Small intestine (tissue), 7 donors: ENCODE measurements around the gene RABEP2. TPM values are rescaled to one million over a fixed set of nuclear protein-coding genes. Genes with fewer than 3 reads are reported as not detected.

Experiments
- DNase-seq, 2 donors: peaks; one replicate each; pipeline versions ENCODE4 v3.0.0 to v3.0.0-alpha.2; 2013
- FAIRE-seq: peaks from 2 replicates; lab custom pipeline; 2012; peaks lifted over from hg19 to GRCh38; lab: Jason Lieb, UNC
- H3K27ac ChIP-seq, 3 donors: one replicate each; pipeline ENCODE4 v1.5.1; 2013; ENCODE audit warnings: low read length in 2 of 3, mild to moderate bottlenecking in 2 of 3, control low read depth in 1 of 3, inconsistent platforms in 1 of 3, low read depth in 1 of 3, moderate library complexity in 1 of 3
- H3K27me3 ChIP-seq, 3 donors: one replicate each; pipeline ENCODE4 v1.6.1; 2013; ENCODE audit warnings: low read length in 3 of 3, inconsistent platforms in 1 of 3; ENCODE audit not compliant: control insufficient read depth in 3 of 3, insufficient read depth in 3 of 3
- H3K36me3 ChIP-seq, 3 donors: one replicate each; pipeline ENCODE4 v1.6.1; 2013; ENCODE audit warnings: low read length in 3 of 3, inconsistent platforms in 1 of 3, low read depth in 1 of 3, mild to moderate bottlenecking in 1 of 3, moderate library complexity in 1 of 3; ENCODE audit not compliant: control insufficient read depth in 3 of 3, insufficient read depth in 2 of 3
- H3K4me1 ChIP-seq, 3 donors: one replicate each; pipeline ENCODE4 v1.6.1; 2013; ENCODE audit warnings: low read length in 2 of 3, inconsistent platforms in 1 of 3, low read depth in 1 of 3, mild to moderate bottlenecking in 1 of 3, moderate library complexity in 1 of 3; ENCODE audit not compliant: control insufficient read depth in 3 of 3, insufficient read depth in 2 of 3
- H3K4me3 ChIP-seq, 3 donors: one replicate each; pipeline ENCODE4 v1.5.1; 2013; ENCODE audit warnings: low read length in 3 of 3, control low read depth in 1 of 3, inconsistent platforms in 1 of 3, low read depth in 1 of 3, mild to moderate bottlenecking in 1 of 3, moderate library complexity in 1 of 3
- H3K9me3 ChIP-seq, 2 donors: one replicate each; pipeline ENCODE4 v1.6.1; 2013; ENCODE audit warnings: low read depth in 1 of 2, low read length in 1 of 2; ENCODE audit not compliant: control insufficient read depth in 2 of 2, insufficient read depth in 1 of 2
- WGBS, 3 donors: extraction: QIAGEN DNeasy Blood & Tissue Kit; methylation state at CpG; one replicate each; pipeline ENCODE4 v1.1.7; 2013; 5-methylcytosine and 5-hydroxymethylcytosine counted together
- polyA plus RNA-seq, 4 donors: library from polyadenylated mRNA; stranded (reverse) in 3 of 4; unstranded in 1 of 4; fragments of 200-250 nt in 3 of 4; fragments of 120-200 nt in 1 of 4; gene quantifications; one replicate each; pipeline versions ENCODE4 v1.2.1 to v1.2.3, GENCODE V29; 2013
- donor health status: healthy with polysubstance abuse.
- donor health status: control.
- donor health status: control.
- donor health status: Bipolar disorder and iron deficiency.
- donor health status: healthy.

RABEP2 gene
- polyA plus RNA-seq, 4 donors = 26.5 to 55.7 (median 29.8) TPM

GRCh38 chr16:28859326-28859725 lies 65.7 kb downstream of the RABEP2 start:
- 81 to 88% (median 87%) methylated on average over 4 of the region's 4 CpGs for WGBS, 3 donors

GRCh38 chr16:28858421-28858820 lies 66.6 kb downstream of the RABEP2 start:
- H3K4me1 ChIP-seq = no peaks in the 10 kb centered on the region
- H3K9me3 ChIP-seq = no peaks in the 10 kb centered on the region
- DNase-seq (no peak), FAIRE-seq (no peak)
- 95 to 96% (median 95%) methylated on average over 8 of the region's 8 CpGs for WGBS, 3 donors
- H3K27ac ChIP-seq = no peak overlapping the region
- no peak overlapping the region for H3K4me3 ChIP-seq
- H3K27me3 ChIP-seq = no peaks in the 10 kb centered on the region
- peaks cover 0 to 2% (median 2%) of the 10 kb centered on the region in 3 donors for H3K36me3 ChIP-seq

More at GRCh38 chr16:28859326-28859725, 65.7 kb downstream of the RABEP2 start:
- DNase-seq = no peak
- no peaks in the 10 kb centered on the region for H3K27me3 ChIP-seq
- H3K4me3 ChIP-seq = no peak overlapping the region
- no peak for FAIRE-seq
- H3K4me1 ChIP-seq = no peaks in the 10 kb centered on the region
- no peak overlapping the region for H3K27ac ChIP-seq
- H3K9me3 ChIP-seq = no peaks in the 10 kb centered on the region
- peaks cover 0 to 4% (median 2%) of the 10 kb centered on the region in 3 donors for H3K36me3 ChIP-seq

Other genes starting within 250 kb of the RABEP2 start
- 100 to 1,000 TPM; 430 to 869 (median 564) TPM for gene EIF3C, start 213.8 kb downstream of the RABEP2 start, polyA plus RNA-seq
- 1 to 10 TPM in 1 of 4 donors, under 1 TPM in 1, not detected in 2; 0.10 to 3.6 TPM for gene NPIPB9, start 173.5 kb downstream of the RABEP2 start, polyA plus RNA-seq
- 100 to 1,000 TPM in 1 of 4 donors, 10 to 100 TPM in 3; 51.9 to 114 (median 65.1) TPM for gene ATXN2L, start 102.2 kb downstream of the RABEP2 start, polyA plus RNA-seq
- gene TUFM, start 78.9 kb downstream of the RABEP2 start, polyA plus RNA-seq = 100 to 1,000 TPM; 145 to 293 (median 212) TPM
- gene SH2B1, start 61.4 kb downstream of the RABEP2 start, polyA plus RNA-seq = 10 to 100 TPM; 26.2 to 76.0 (median 42.5) TPM
- 1 to 10 TPM in 3 of 4 donors, under 1 TPM in 1; 0.90 to 4.2 (median 3.0) TPM for gene ATP2A1, start 46.8 kb downstream of the RABEP2 start, polyA plus RNA-seq
- gene CD19, start 6.7 kb upstream of the RABEP2 start, polyA plus RNA-seq = 1 to 10 TPM in 2 of 4 donors, under 1 TPM in 1, not detected in 1; 0.81 to 2.4 (median 1.1) TPM
- gene NFATC2IP, start 25.7 kb upstream of the RABEP2 start, polyA plus RNA-seq = 10 to 100 TPM; 16.5 to 53.0 (median 22.5) TPM
- gene SPNS1, start 49.5 kb upstream of the RABEP2 start, polyA plus RNA-seq = 10 to 100 TPM; 41.7 to 68.8 (median 59.1) TPM
- gene LAT, start 59.8 kb upstream of the RABEP2 start, polyA plus RNA-seq = 10 to 100 TPM in 3 of 4 donors, 1 to 10 TPM in 1; 7.5 to 19.2 (median 12.1) TPM